CD4-positive, alpha-beta T cell treated with Interleukin-10 for 1 hour (primary cell): ENCODE measurements around the gene BIRC5.
"Not testable (repeated sequence)": the region's sequence is repeated elsewhere in the genome, so short reads cannot be mapped to it uniquely, and the experiment has no call there.

ENCODE experiments used
- DNase-seq: peaks from one replicate; pipeline ENCODE4 v3.0.0-alpha.2; 2020

BIRC5 gene

DNA sequence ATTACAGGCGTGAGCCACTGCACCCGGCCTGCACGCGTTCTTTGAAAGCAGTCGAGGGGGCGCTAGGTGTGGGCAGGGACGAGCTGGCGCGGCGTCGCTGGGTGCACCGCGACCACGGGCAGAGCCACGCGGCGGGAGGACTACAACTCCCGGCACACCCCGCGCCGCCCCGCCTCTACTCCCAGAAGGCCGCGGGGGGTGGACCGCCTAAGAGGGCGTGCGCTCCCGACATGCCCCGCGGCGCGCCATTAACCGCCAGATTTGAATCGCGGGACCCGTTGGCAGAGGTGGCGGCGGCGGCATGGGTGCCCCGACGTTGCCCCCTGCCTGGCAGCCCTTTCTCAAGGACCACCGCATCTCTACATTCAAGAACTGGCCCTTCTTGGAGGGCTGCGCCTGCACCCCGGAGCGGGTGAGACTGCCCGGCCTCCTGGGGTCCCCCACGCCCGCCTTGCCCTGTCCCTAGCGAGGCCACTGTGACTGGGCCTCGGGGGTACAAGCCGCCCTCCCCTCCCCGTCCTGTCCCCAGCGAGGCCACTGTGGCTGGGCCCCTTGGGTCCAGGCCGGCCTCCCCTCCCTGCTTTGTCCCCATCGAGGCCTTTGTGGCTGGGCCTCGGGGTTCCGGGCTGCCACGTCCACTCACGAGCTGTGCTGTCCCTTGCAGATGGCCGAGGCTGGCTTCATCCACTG lies at the start of gene BIRC5:
TSS of gene BIRC5 (plus strand) at position 238 of the 690 bp plus-strand sequence. CDS start at position 302, 64 bp downstream.
- DNase-seq = peak; percentile 89

GRCh38 chr17:78164748-78165607 lies 49.1 kb upstream of the BIRC5 start:
- DNase-seq = no peak

DNA sequence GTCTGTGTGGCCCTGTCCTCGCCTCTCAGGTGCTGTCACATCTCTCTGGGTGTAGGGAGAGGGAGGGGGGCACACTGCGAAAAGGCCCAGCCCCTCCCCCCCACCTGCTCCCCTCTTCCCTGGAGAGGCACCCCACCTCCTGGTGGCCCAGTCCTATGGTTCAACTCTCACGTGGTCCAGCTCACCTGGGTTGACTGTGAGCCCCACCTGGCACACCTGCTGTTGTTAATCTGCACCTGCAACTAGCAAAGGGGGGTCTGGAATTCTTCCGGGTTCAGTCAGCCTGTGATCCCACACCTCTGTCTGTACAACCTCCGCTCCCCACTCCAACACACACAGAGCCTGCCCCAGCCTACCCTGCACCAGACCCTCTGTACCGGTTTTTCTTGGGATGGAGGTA lies 47.6 kb upstream of the BIRC5 start:
- no peak for DNase-seq

- DNase-seq = peak; percentile 90
Observed at GRCh38 chr17:78168242-78168902, 45.7 kb upstream of the BIRC5 start, which contains the start of gene SYNGR2. SYNGR2 (plus strand) TSS chr17:78168581; CDS start chr17:78168617, 36 bp downstream.

DNA sequence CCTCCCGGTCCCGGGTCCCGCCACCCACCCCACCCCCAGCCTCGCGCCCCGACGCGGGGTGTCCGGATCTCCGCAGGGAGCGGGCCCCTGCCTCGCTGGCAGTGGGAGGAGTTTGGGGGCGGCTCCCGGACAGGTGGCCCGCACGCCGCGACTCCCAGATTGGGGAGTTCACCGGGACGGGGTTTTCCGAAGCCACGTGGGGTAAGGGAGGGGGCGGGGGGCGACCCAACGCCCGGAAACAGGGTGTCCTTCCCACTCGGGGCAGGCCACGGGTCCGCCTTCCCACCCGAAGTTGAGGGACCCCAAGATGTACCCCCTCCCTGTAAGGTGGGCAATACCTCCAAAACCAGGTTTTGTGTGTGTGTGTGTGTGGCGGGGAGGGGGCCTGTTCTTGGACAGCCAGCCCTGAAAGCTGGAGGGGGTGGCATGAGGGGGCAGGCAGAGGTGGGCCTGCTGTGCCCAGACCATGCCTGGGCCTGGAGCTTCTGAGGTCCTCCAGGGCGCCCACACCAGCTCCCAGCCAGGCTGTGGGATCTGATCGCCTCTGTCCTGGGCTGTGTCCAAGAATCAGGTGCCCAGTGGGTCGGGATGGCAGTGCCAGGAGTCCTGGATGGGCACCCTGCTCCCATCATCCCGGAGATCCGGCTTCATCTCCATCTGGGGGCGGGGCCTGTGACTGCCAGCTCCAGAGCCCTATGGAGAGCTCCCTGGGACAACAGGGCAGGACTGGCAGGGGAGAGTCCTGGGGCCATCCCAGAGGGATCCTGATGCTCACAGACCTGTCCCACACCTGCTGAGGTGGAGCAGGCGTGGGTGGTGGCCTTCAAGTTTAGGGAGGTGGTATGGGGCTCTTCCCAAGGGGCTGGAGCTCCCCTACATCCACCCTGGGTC lies 44.9 kb upstream of the BIRC5 start:
- DNase-seq = peak; percentile 77

DNA sequence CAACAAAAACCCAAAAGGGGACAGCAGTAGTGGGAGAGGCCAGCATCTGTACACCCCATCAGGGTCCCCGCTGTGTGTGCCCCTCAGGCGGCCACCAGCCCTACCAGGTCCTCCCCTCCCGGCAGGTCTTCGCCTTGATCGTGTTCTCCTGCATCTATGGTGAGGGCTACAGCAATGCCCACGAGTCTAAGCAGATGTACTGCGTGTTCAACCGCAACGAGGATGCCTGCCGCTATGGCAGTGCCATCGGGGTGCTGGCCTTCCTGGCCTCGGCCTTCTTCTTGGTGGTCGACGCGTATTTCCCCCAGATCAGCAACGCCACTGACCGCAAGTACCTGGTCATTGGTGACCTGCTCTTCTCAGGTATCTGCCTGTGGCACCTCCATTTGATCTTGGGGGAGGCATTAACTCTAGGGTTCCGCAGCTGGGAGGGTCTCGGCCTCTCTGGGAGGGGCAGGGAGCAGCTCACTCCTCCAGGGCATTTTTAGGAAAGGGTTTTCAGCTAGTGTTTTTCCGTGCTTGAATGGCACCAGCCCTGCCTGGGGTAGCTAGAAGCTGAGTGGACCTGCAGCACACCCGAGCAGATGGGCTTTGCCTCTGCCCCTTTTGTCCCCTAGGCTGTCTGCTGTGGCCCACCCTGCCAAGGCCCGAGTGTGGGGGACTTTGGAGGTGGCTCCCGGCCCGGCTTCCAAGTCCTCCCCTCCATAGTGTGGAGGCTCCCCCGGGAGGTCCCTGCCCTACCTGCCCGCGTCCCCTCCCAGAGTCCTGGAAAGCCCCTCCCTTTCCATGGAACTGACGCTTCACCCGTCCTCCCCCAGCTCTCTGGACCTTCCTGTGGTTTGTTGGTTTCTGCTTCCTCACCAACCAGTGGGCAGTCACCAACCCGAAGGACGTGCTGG lies 43.1 kb upstream of the BIRC5 start:
- no peak for DNase-seq

DNA sequence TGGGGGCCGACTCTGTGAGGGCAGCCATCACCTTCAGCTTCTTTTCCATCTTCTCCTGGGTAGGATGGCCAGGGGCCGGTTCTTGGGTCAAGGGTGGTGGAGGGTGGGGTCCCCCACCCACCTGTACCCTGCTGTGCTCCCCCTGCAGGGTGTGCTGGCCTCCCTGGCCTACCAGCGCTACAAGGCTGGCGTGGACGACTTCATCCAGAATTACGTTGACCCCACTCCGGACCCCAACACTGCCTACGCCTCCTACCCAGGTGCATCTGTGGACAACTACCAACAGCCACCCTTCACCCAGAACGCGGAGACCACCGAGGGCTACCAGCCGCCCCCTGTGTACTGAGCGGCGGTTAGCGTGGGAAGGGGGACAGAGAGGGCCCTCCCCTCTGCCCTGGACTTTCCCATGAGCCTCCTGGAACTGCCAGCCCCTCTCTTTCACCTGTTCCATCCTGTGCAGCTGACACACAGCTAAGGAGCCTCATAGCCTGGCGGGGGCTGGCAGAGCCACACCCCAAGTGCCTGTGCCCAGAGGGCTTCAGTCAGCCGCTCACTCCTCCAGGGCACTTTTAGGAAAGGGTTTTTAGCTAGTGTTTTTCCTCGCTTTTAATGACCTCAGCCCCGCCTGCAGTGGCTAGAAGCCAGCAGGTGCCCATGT lies 42.3 kb upstream of the BIRC5 start:
- not testable (repeated sequence) for DNase-seq

DNA sequence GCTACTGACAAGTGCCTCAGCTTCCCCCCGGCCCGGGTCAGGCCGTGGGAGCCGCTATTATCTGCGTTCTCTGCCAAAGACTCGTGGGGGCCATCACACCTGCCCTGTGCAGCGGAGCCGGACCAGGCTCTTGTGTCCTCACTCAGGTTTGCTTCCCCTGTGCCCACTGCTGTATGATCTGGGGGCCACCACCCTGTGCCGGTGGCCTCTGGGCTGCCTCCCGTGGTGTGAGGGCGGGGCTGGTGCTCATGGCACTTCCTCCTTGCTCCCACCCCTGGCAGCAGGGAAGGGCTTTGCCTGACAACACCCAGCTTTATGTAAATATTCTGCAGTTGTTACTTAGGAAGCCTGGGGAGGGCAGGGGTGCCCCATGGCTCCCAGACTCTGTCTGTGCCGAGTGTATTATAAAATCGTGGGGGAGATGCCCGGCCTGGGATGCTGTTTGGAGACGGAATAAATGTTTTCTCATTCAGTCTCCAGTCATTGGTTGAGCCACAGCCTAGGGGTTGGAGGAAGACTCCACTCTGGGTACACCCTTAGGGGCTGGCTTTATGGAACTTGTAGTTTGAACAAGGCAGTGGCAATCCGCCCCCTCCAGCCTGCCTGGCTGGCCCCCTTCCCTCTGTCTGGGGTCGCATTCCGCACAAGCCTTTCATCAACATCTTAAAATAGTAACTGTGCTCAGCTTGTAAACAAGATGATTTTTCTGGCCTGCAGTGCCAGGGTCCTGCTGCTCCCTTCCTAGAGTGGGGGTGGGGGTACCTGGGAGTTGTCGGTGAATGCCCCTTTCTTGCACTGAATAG lies 41.6 kb upstream of the BIRC5 start:
- DNase-seq = no peak

GRCh38 chr17:78173097-78173715 lies 40.8 kb upstream of the BIRC5 start:
- peak; percentile 46 for DNase-seq

- no peak for DNase-seq
Observed at GRCh38 chr17:78174346-78174869, 39.6 kb upstream of the BIRC5 start.

- no peak for DNase-seq
Observed at GRCh38 chr17:78174870-78175642, 39.0 kb upstream of the BIRC5 start.

DNA sequence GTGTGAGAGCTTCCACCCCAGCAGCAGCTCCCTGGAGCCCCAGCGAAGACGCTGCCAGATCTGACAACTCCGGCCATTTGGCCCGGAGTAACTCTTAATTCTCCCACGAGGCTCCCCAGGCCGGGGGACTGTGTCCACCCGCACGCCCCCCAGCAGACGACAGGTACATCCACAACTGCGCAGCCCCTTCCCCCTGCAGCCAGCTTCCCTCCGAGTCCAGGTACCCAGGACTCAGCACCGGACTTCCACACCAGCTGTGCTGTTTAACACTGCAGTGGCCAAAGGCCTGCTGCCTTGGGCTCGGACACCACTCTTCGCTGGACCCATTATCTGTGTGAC lies 38.4 kb upstream of the BIRC5 start:
- DNase-seq = no peak

DNA sequence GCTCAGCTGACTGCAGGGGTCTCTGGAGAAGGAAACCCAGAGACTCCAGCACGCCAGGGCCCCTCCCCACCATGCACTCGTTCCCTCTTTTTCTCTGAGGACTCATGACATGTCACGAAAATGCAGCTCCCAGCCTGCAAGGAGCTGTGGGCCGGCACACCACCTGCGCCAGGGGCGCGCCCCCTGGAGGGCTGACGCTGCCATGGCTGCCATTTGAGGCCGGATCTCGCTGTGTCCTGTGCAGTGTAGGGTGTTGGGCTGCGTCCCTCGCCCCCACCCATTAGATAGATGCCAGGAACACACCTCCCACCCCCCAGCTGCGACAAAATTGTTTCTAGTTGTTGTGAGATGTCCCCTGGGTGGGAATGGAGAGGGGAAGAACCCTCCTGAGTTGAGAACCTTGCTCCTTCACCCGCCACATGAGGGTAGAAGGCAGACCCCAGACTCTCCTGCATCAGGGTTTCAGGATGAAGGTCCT lies 37.5 kb upstream of the BIRC5 start:
- peak; percentile 81 for DNase-seq

DNA sequence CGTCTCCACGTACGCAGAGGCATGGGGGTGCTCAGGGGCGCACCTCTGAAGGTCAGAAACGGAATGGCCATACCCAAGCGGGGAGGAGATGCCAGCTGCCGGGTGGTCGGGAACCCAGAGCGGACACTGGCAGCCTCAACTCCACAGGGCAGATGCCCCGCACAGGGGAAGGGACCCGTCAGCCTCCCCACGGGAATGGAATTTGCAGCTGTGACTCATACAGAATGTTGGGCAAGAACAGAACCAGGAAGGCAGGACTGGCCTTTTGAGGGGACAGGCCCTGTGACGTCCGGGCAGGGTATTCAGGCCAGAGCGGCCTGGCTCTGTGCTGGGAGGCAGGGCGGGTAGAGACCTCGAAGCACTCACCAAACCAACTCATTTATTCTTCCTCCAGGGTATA lies 34.7 kb upstream of the BIRC5 start:
- DNase-seq = no peak

GRCh38 chr17:78180083-78180482 lies 34.0 kb upstream of the BIRC5 start:
- DNase-seq = no peak

GRCh38 chr17:78180508-78180907 lies 33.5 kb upstream of the BIRC5 start:
- DNase-seq = no peak

GRCh38 chr17:78182504-78182903 lies 31.5 kb upstream of the BIRC5 start:
- DNase-seq = no peak

DNA sequence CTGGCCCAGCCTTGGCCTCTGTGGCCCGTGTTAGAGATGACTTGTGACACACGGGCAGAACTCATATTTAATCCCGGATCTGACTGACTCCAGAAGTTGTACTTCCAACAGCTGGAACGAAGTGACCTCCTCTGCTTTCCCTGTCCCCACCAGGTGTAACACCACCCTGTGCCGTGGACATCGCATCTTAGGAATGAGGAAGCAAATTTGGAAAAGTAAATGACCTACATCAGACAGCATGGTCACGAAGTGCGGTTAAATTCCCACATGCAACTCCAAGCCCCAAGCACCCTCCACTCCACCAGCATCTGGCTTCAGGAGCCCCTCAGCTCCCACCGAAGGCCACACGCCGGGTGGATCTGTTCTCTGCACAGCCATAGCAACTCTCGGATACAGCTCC lies 30.1 kb upstream of the BIRC5 start:
- DNase-seq = no peak
